CD14-positive monocyte (primary cell): Measurements from ENCODE around the gene ZEB2. TPM values are rescaled to one million over a fixed set of nuclear protein-coding genes. Genes with fewer than 3 reads are reported as not detected.

Source experiments
- DNase-seq, 3 donors: peaks; one replicate each; pipeline ENCODE4 v3.0.0-alpha.2; 2011 to 2022
- H2AFZ ChIP-seq: 2 replicates; pipeline ENCODE4 v1.6.0; 2012; ENCODE audit warnings: mild to moderate bottlenecking, low read depth, low read length, inconsistent platforms; ENCODE audit not compliant: insufficient read depth, poor library complexity, severe bottlenecking
- H3K27ac ChIP-seq, 2 donors: 1 replicate in 1 of 2; 2 replicates in 1 of 2; pipeline ENCODE4 v1.5.1; 2012 to 2013; ENCODE audit warnings: low read length in 2 of 2, control low read depth in 1 of 2, inconsistent platforms in 1 of 2, low read depth in 1 of 2, mild to moderate bottlenecking in 1 of 2
- H3K27me3 ChIP-seq, 2 donors: one replicate each; pipeline versions ENCODE4 v1.6.0 to v1.6.1; 2011 to 2013; ENCODE audit warnings: low read length in 2 of 2; ENCODE audit not compliant: control insufficient read depth in 2 of 2, insufficient read depth in 2 of 2
- H3K36me3 ChIP-seq, 2 donors: replicated peaks in 1 of 2; 1 replicate in 1 of 2; 2 replicates in 1 of 2; pipeline versions ENCODE4 v1.5.1 to v1.6.1; 2012 to 2013; ENCODE audit warnings: low read length in 2 of 2, control low read depth in 1 of 2, inconsistent platforms in 1 of 2, mild to moderate bottlenecking in 1 of 2; ENCODE audit not compliant: insufficient read depth in 2 of 2, control insufficient read depth in 1 of 2
- H3K4me1 ChIP-seq, 2 donors: 1 replicate in 1 of 2; 2 replicates in 1 of 2; pipeline versions ENCODE4 v1.5.1 to v1.6.1; 2012 to 2013; ENCODE audit warnings: low read length in 2 of 2, control low read depth in 1 of 2, inconsistent platforms in 1 of 2, mild to moderate bottlenecking in 1 of 2, moderate library complexity in 1 of 2; ENCODE audit not compliant: insufficient read depth in 2 of 2, control insufficient read depth in 1 of 2
- H3K4me2 ChIP-seq: replicated peaks from 2 replicates; pipeline ENCODE3; 2012; ENCODE audit warnings: low read length, moderate library complexity, mild to moderate bottlenecking; ENCODE audit not compliant: poor library complexity, severe bottlenecking; ENCODE audit errors: extremely low read depth
- H3K4me3 ChIP-seq, 3 experiments: fragments of 200-600 bp in 1 of 3; sonication (generic) in 1 of 3; replicated peaks in 1 of 3; 1 replicate in 2 of 3; 2 replicates in 1 of 3; pipeline ENCODE4 v1.5.1; 2011 to 2013; ENCODE audit warnings: low read length in 3 of 3, mild to moderate bottlenecking in 3 of 3, control low read depth in 2 of 3, low read depth in 2 of 3, inconsistent platforms in 1 of 3, moderate library complexity in 1 of 3
- H3K79me2 ChIP-seq: 2 replicates; pipeline ENCODE4 v1.6.0; 2012; ENCODE audit warnings: mild to moderate bottlenecking, control low read depth, inconsistent platforms, low read length, moderate library complexity; ENCODE audit not compliant: insufficient read depth
- H3K9ac ChIP-seq: 2 replicates; pipeline ENCODE4 v1.6.0; 2017; ENCODE audit warnings: low read length, mild to moderate bottlenecking; ENCODE audit not compliant: insufficient read depth, poor library complexity, severe bottlenecking
- H3K9me3 ChIP-seq, 2 donors: replicated peaks in 1 of 2; 1 replicate in 1 of 2; 2 replicates in 1 of 2; pipeline versions ENCODE4 v1.5.1 to v1.6.1; 2012 to 2013; ENCODE audit warnings: low read length in 2 of 2, control low read depth in 1 of 2; ENCODE audit not compliant: control insufficient read depth in 1 of 2, insufficient read depth in 1 of 2
- H4K20me1 ChIP-seq: 2 replicates; pipeline ENCODE4 v1.6.0; 2012; ENCODE audit warnings: mild to moderate bottlenecking, low read length, control low read depth, moderate library complexity; ENCODE audit not compliant: insufficient read depth
- H3K27ac Mint-ChIP-seq, 7 donors: one replicate each; pipeline ENCODE4 v1.8.0; 2020; ENCODE audit warnings: mild to moderate bottlenecking in 7 of 7, mixed read lengths in 7 of 7, moderate library complexity in 6 of 7, inconsistent platforms in 2 of 7
- H3K27me3 Mint-ChIP-seq, 3 donors: one replicate each; pipeline ENCODE4 v1.8.0; 2021 to 2022; ENCODE audit warnings: low read depth in 3 of 3, mild to moderate bottlenecking in 3 of 3, mixed read lengths in 3 of 3, moderate library complexity in 3 of 3, inconsistent platforms in 1 of 3
- H3K36me3 Mint-ChIP-seq, 2 donors: one replicate each; pipeline ENCODE4 v1.8.0; 2020; ENCODE audit warnings: mixed read lengths in 2 of 2, inconsistent platforms in 1 of 2, mild to moderate bottlenecking in 1 of 2
- H3K4me1 Mint-ChIP-seq: one replicate; pipeline ENCODE4 v1.8.0; 2020; ENCODE audit warnings: mild to moderate bottlenecking, mixed read lengths
- H3K4me3 Mint-ChIP-seq, 2 donors: one replicate each; pipeline ENCODE4 v1.8.0; 2020; ENCODE audit warnings: mild to moderate bottlenecking in 2 of 2, mixed read lengths in 2 of 2, moderate library complexity in 1 of 2
- H3K9me3 Mint-ChIP-seq, 7 donors: one replicate each; pipeline ENCODE4 v1.8.0; 2020 to 2022; ENCODE audit warnings: mixed read lengths in 7 of 7, mild to moderate bottlenecking in 6 of 7, moderate library complexity in 6 of 7, inconsistent platforms in 2 of 7
- CTCF ChIP-seq: fragments of 200-600 bp; IDR thresholded peaks from one replicate; pipeline ENCODE4 v1.8.0; 2022; ENCODE audit warnings: antibody characterized with exemption, mild to moderate bottlenecking
- WGBS: methylation state at CpG from one replicate; pipeline ENCODE4 v1.1.5; 2013; ENCODE audit warnings: missing lambda C conversion rate; ENCODE audit not compliant: insufficient coverage; 5-methylcytosine and 5-hydroxymethylcytosine counted together
- intact Hi-C, 2 donors: fragments of 100-400 bp; cut with micrococcal nuclease; formaldehyde crosslinking; loops; one replicate each; pipeline versions ENCODE4 v1.15.0 to v1.15.1; 2023
- polyA plus RNA-seq, 3 donors: library from polyadenylated mRNA; depleted of rRNA in 1 of 3; unstranded in 2 of 3; stranded (reverse) in 1 of 3; fragments of 300-500 nt in 2 of 3; fragments of >200 nt in 1 of 3; fragmentation: Illumina TruSeq in 2 of 3; gene quantifications; 1 replicate in 2 of 3; 2 replicates in 1 of 3; pipeline ENCODE4 v1.2.3, GENCODE V29; 2012 to 2021

ZEB2 gene
- polyA plus RNA-seq, 3 donors = 76.8 to 325 (median 93.8) TPM

GRCh38 chr2:144419218-144419617, 100.7 kb downstream of the ZEB2 start:
- H3K9me3 ChIP-seq = no peaks in the 10 kb centered on the region
- H3K4me1 Mint-ChIP-seq = peaks cover 53% of the 10 kb centered on the region
- intact Hi-C loops = no loop called here
- H2AFZ ChIP-seq = no peak overlapping the region
- H3K36me3 ChIP-seq = peaks cover 87 to 90% of the 10 kb centered on the region in 2 donors
- H3K79me2 ChIP-seq = peaks cover 98% of the 10 kb centered on the region
- no peak for TF ChIP-seq CTCF
- H3K4me1 ChIP-seq = peaks cover 24 to 40% of the 10 kb centered on the region in 2 donors
- H4K20me1 ChIP-seq = peaks cover 99% of the 10 kb centered on the region
- no peaks in the 10 kb centered on the region for H3K27me3 ChIP-seq
- H3K9ac ChIP-seq = no peak overlapping the region
- H3K27ac ChIP-seq = no peak overlapping the region
- no peak overlapping the region for H3K4me3 ChIP-seq
- H3K9me3 Mint-ChIP-seq = peaks cover 0 to 2% (median 0%) of the 10 kb centered on the region in 7 donors
- no peak for DNase-seq
- no peak overlapping the region for H3K4me2 ChIP-seq
- no peak overlapping the region for H3K27ac Mint-ChIP-seq
- WGBS = 100% methylated on average over 1 of the region's 3 CpGs
- H3K36me3 Mint-ChIP-seq = peaks cover 69 to 91% of the 10 kb centered on the region in 2 donors
- peaks cover 0 to 3% (median 0%) of the 10 kb centered on the region in 3 donors for H3K27me3 Mint-ChIP-seq
- H3K4me3 Mint-ChIP-seq = no peak overlapping the region

- Histone ChIP-seq H3K27ac (peak overlapping the region in 1 of 2 donors; percentile 86), H3K9ac (no peak overlapping the region)
These were observed 104.5 kb downstream of the ZEB2 start for GRCh38 chr2:144415386-144415785.

More at GRCh38 chr2:144415386-144415785, 104.5 kb downstream of the ZEB2 start:
- no peak for TF ChIP-seq CTCF
- Histone ChIP-seq H3K79me2 (peaks cover 97% of the 10 kb centered on the region), H3K36me3 (peaks cover 84 to 86% of the 10 kb centered on the region in 2 donors), H3K4me1 (peaks cover 44 to 53% of the 10 kb centered on the region in 2 donors), H3K4me3 (no peak overlapping the region), H4K20me1 (peaks cover 98% of the 10 kb centered on the region), H3K27me3 (no peaks in the 10 kb centered on the region), H3K9me3 (no peaks in the 10 kb centered on the region), H2AFZ (no peak overlapping the region), H3K4me2 (no peak overlapping the region)
- H3K27me3 Mint-ChIP-seq = peaks cover 0 to 3% (median 0%) of the 10 kb centered on the region in 3 donors
- peaks cover 0 to 2% (median 0%) of the 10 kb centered on the region in 7 donors for H3K9me3 Mint-ChIP-seq
- H3K4me3 Mint-ChIP-seq = peak overlapping the region in 1 of 2 donors; percentile 54
- H3K4me1 Mint-ChIP-seq = peaks cover 49% of the 10 kb centered on the region
- intact Hi-C loops = no loop called here
- H3K27ac Mint-ChIP-seq = peak overlapping the region; percentile 82 to 98 (median 90)
- 80% methylated on average over 1 of the region's 4 CpGs for WGBS
- peaks cover 59 to 89% of the 10 kb centered on the region in 2 donors for H3K36me3 Mint-ChIP-seq
- peak in 2 of 3 donors; percentile 57 to 58 for DNase-seq
